Measurements from ENCODE around the gene FUT3. TPM values are rescaled to one million over a fixed set of nuclear protein-coding genes. Genes with fewer than 3 reads are reported as not detected.

FUT3 gene
- polyA plus RNA-seq, 1 donor (not counting 4 experiments of a cell fraction or from before 2014, with no cell fraction given): 2.9 TPM

GRCh38 chr19:5895409-5895808, 44.2 kb upstream of the FUT3 start:
- dilution Hi-C loops (cut with MboI; ENCODE audit: extremely low pct_ligation_motif_present, low sequenced_read_pairs): no loop called here
- H3K9ac ChIP-seq (ENCODE audit: control insufficient read depth, extremely low read depth, insufficient read depth, low read length): no peak overlapping the region
- no peaks in the 10 kb centered on the region for H3K9me1 ChIP-seq (ENCODE audit: control insufficient read depth, extremely low read depth, insufficient read depth, low read length)
- no peak for FAIRE-seq
- DNase-seq (ENCODE audit: low read depth, low spot score): no peak
- H3K4me3 ChIP-seq (ENCODE audit: control insufficient read depth in 2 of 3, extremely low read depth in 1 of 3, insufficient read depth in 2 of 3, low read depth in 1 of 3, low read length in 3 of 3): no peak overlapping the region
- H3K9me3 ChIP-seq (ENCODE audit: control insufficient read depth, low read depth, low read length): no peaks in the 10 kb centered on the region
- H4K20me1 ChIP-seq (ENCODE audit: control insufficient read depth, extremely low read depth, insufficient read depth, low read length): peaks cover 2% of the 10 kb centered on the region
- H3K4me1 ChIP-seq (ENCODE audit: control insufficient read depth, extremely low read depth, insufficient read depth, low read length): peaks cover 18% of the 10 kb centered on the region
- no peaks in the 10 kb centered on the region for H3K27me3 ChIP-seq (ENCODE audit: control insufficient read depth, extremely low read depth, insufficient read depth, low read length)
- peaks cover 17% of the 10 kb centered on the region in 2 experiments for H3K36me3 ChIP-seq (ENCODE audit: control insufficient read depth in 2 of 2, extremely low read depth in 1 of 2, insufficient read depth in 2 of 2, low read length in 2 of 2)
- no peak overlapping the region for H3K4me2 ChIP-seq (ENCODE audit: control insufficient read depth, extremely low read depth, insufficient read depth, low read depth, low read length)
- no peak overlapping the region for H2AFZ ChIP-seq (ENCODE audit: control insufficient read depth, low read length)
- peaks cover 20% of the 10 kb centered on the region for H3K79me2 ChIP-seq (ENCODE audit: control insufficient read depth, insufficient read depth, low read length)
- no peak for TF ChIP-seq EZH2 (IDR thresholded peaks at IDR 0.05; ENCODE audit: low read length)
- no peak for TF ChIP-seq CTCF (optimal IDR thresholded peaks at IDR 0.05 in 1 of 3, IDR thresholded peaks at IDR 0.05 in 1 of 3, conservative IDR thresholded peaks at IDR 0.05 in 1 of 3; ENCODE audit: extremely low read depth in 1 of 3, insufficient read depth in 2 of 3, low read length in 3 of 3)
- no peak overlapping the region for H3K27ac ChIP-seq (ENCODE audit: control insufficient read depth, insufficient read depth, low read length)

GRCh38 chr19:5894704-5895349, 43.6 kb upstream of the FUT3 start:
- Histone ChIP-seq H3K27ac (ENCODE audit: control insufficient read depth, insufficient read depth, low read length) (no peak overlapping the region), H3K36me3 (ENCODE audit: control insufficient read depth in 2 of 2, extremely low read depth in 1 of 2, insufficient read depth in 2 of 2, low read length in 2 of 2) (peaks cover 16 to 17% of the 10 kb centered on the region in 2 experiments), H4K20me1 (ENCODE audit: control insufficient read depth, extremely low read depth, insufficient read depth, low read length) (peaks cover 2% of the 10 kb centered on the region), H3K4me2 (ENCODE audit: control insufficient read depth, extremely low read depth, insufficient read depth, low read depth, low read length) (no peak overlapping the region), H3K79me2 (ENCODE audit: control insufficient read depth, insufficient read depth, low read length) (peaks cover 14% of the 10 kb centered on the region), H3K27me3 (ENCODE audit: control insufficient read depth, extremely low read depth, insufficient read depth, low read length) (no peaks in the 10 kb centered on the region), H3K4me3 (ENCODE audit: control insufficient read depth in 2 of 3, extremely low read depth in 1 of 3, insufficient read depth in 2 of 3, low read depth in 1 of 3, low read length in 3 of 3) (no peak overlapping the region), H3K9ac (ENCODE audit: control insufficient read depth, extremely low read depth, insufficient read depth, low read length) (no peak overlapping the region), H3K4me1 (ENCODE audit: control insufficient read depth, extremely low read depth, insufficient read depth, low read length) (peaks cover 18% of the 10 kb centered on the region), H3K9me1 (ENCODE audit: control insufficient read depth, extremely low read depth, insufficient read depth, low read length) (no peaks in the 10 kb centered on the region), H2AFZ (ENCODE audit: control insufficient read depth, low read length) (no peak overlapping the region), H3K9me3 (ENCODE audit: control insufficient read depth, low read depth, low read length) (no peaks in the 10 kb centered on the region)
- TF ChIP-seq EZH2 (IDR thresholded peaks at IDR 0.05; ENCODE audit: low read length) (no peak), CTCF (optimal IDR thresholded peaks at IDR 0.05 in 1 of 3, IDR thresholded peaks at IDR 0.05 in 1 of 3, conservative IDR thresholded peaks at IDR 0.05 in 1 of 3; ENCODE audit: extremely low read depth in 1 of 3, insufficient read depth in 2 of 3, low read length in 3 of 3) (no peak)
- DNase-seq (ENCODE audit: low read depth, low spot score) (no peak), FAIRE-seq (no peak)
- dilution Hi-C loops (cut with MboI; ENCODE audit: extremely low pct_ligation_motif_present, low sequenced_read_pairs): no loop called here

Data from keratinocyte (primary cell).